Sigmoid colon (tissue), 4 donors: Measurements from ENCODE around the gene AHI1.

ENCODE experiments used
- CTCF ChIP-seq, 4 experiments: fragments of 450-650 bp in 3 of 4; fragments of 200-600 bp in 1 of 4; IDR thresholded peaks; one replicate each; pipeline ENCODE4 v1.5.1; 2016 to 2019; ENCODE audit warnings: antibody characterized with exemption in 4 of 4, mild to moderate bottlenecking in 3 of 4, moderate library complexity in 2 of 4
- POLR2A ChIP-seq, 2 donors: fragments of 450-650 bp; IDR thresholded peaks; one replicate each; pipeline ENCODE4 v1.6.1; 2016; ENCODE audit warnings: antibody characterized with exemption in 2 of 2, mild to moderate bottlenecking in 2 of 2, moderate library complexity in 2 of 2
- POLR2AphosphoS5 ChIP-seq, 4 donors: sonication (generic); formaldehyde crosslinking; IDR thresholded peaks; one replicate each; pipeline ENCODE4 v1.6.1; 2017; ENCODE audit warnings: antibody characterized with exemption in 4 of 4

GRCh38 chr6:135286962-135287538 lies 210.5 kb downstream of the AHI1 start:
- TF ChIP-seq POLR2AphosphoS5 (IDR thresholded peaks at IDR 0.05) (no peak), POLR2A (IDR thresholded peaks at IDR 0.05) (no peak), CTCF (IDR thresholded peaks at IDR 0.05) (no peak)
